GM13976 (cell line): ENCODE data around the gene CHURC1.

ENCODE experiments used
- DNase-seq: peaks from one replicate; pipeline ENCODE4 v3.0.0; 2012; ENCODE audit warnings: low spot score
- CTCF ChIP-seq: IDR thresholded peaks from 2 replicates; pipeline ENCODE4 v1.5.1; 2012; ENCODE audit warnings: borderline replicate concordance, mild to moderate bottlenecking; ENCODE audit not compliant: insufficient read depth; ENCODE audit errors: extremely low read depth, missing control alignments, control extremely low read depth
- in situ Hi-C: fragments of 300-500 bp; cut with MboI; formaldehyde crosslinking; loops from one replicate; pipeline ENCODE4 v1.12.0; 2022; ENCODE audit warnings: low sequenced_read_pairs, mixed read lengths, inconsistent platforms; ENCODE audit not compliant: unreplicated experiment

CHURC1 gene

GRCh38 chr14:64929014-64929359 is 14.7 kb downstream of the CHURC1 start:
- TF ChIP-seq CTCF, result no peak
- no peak for DNase-seq
- in situ Hi-C loops, result no loop called here

GRCh38 chr14:64930085-64930843 is 16.0 kb downstream of the CHURC1 start:
- in situ Hi-C loops, result no loop called here
- no peak for TF ChIP-seq CTCF
- no peak for DNase-seq

- no peak for DNase-seq
- in situ Hi-C loops, result no loop called here
- no peak for TF ChIP-seq CTCF
These were observed 16.9 kb downstream of the CHURC1 start for GRCh38 chr14:64931123-64931522.

- no peak for TF ChIP-seq CTCF
- no peak for DNase-seq
- in situ Hi-C loops, result no loop called here
These were observed 18.0 kb downstream of the CHURC1 start for GRCh38 chr14:64932231-64932630.

- no peak for TF ChIP-seq CTCF
- in situ Hi-C loops, result no loop called here
- DNase-seq, result no peak
These were observed 20.2 kb downstream of the CHURC1 start for GRCh38 chr14:64934338-64934929.

- in situ Hi-C loops, result no loop called here
- TF ChIP-seq CTCF, result no peak
- DNase-seq, result no peak
These were observed 21.3 kb downstream of the CHURC1 start for GRCh38 chr14:64935508-64935907.
